Endothelial cell of umbilical vein (primary cell): ENCODE data around the gene IL3. TPM values are rescaled to one million over a fixed set of nuclear protein-coding genes. Genes with fewer than 3 reads are reported as not detected.

Experiments used
- BruUV-seq: library from RNA; stranded (reverse); fragments of 400-500 nt; replicated peaks from 2 replicates; lab custom pipeline; 2021; lab: Mats Ljungman, UMichigan
- CTCF ChIA-PET: fragments of 300-600, 350-600 bp; sonication (Branson Sonifier 250); formaldehyde crosslinking; loops from one replicate; lab custom pipeline; 2021; ENCODE audit warnings: antibody characterized with exemption, inconsistent platforms; lab: Charles Lee
- POLR2A ChIA-PET: fragments of 300-600, 350-600 bp; sonication (Branson Sonifier 250); formaldehyde crosslinking; loops from one replicate; lab custom pipeline; 2021; ENCODE audit warnings: antibody characterized with exemption, inconsistent platforms; lab: Charles Lee
- DNase-seq: peaks from one replicate; pipeline ENCODE4 v3.0.0-alpha.2; 2011; ENCODE audit warnings: low read depth, low spot score
- FAIRE-seq: peaks from 2 replicates; lab custom pipeline; 2011; peaks lifted over from hg19 to GRCh38; lab: Jason Lieb, UNC
- H2AFZ ChIP-seq: 2 replicates; pipeline ENCODE4 v1.6.0; 2012; ENCODE audit warnings: low read depth, low read length, control low read depth, inconsistent platforms
- H3K27ac ChIP-seq: 2 replicates; pipeline ENCODE4 v1.5.1; 2011; ENCODE audit warnings: low read depth, mild to moderate bottlenecking, control low read depth, low read length, moderate library complexity; ENCODE audit not compliant: insufficient read depth
- H3K27me3 ChIP-seq, 2 experiments: 2 replicates each; pipeline versions ENCODE4 v1.6.0 to v1.6.1; 2011; ENCODE audit warnings: low read length in 2 of 2, mixed read lengths in 1 of 2; ENCODE audit not compliant: control insufficient read depth in 2 of 2, insufficient read depth in 2 of 2
- H3K36me3 ChIP-seq, 2 experiments: 2 replicates in 1 of 2; 3 replicates in 1 of 2; pipeline ENCODE4 v1.5.1; 2011; ENCODE audit warnings: low read length in 2 of 2, mild to moderate bottlenecking in 1 of 2, moderate library complexity in 1 of 2; ENCODE audit not compliant: control insufficient read depth in 2 of 2, insufficient read depth in 2 of 2; ENCODE audit errors: extremely low read depth in 1 of 2
- H3K4me1 ChIP-seq: 3 replicates; pipeline ENCODE4 v1.5.1; 2011; ENCODE audit warnings: mild to moderate bottlenecking, low read length; ENCODE audit not compliant: control insufficient read depth, insufficient read depth; ENCODE audit errors: extremely low read depth
- H3K4me2 ChIP-seq: 2 replicates; pipeline ENCODE4 v1.6.1; 2011; ENCODE audit warnings: low read length, control low read depth, mixed read lengths; ENCODE audit not compliant: insufficient read depth
- H3K4me3 ChIP-seq, 3 experiments: fragments of 200-600 bp in 1 of 3; sonication (generic), shearing (Covaris generic) in 1 of 3; replicated peaks in 1 of 3; 2 replicates each; pipeline ENCODE4 v1.5.1; 2011 to 2016; ENCODE audit warnings: control low read depth in 3 of 3, low read length in 3 of 3, mild to moderate bottlenecking in 2 of 3, inconsistent platforms in 1 of 3, low read depth in 1 of 3, moderate library complexity in 1 of 3; ENCODE audit not compliant: insufficient read depth in 1 of 3
- H3K79me2 ChIP-seq: 2 replicates; pipeline ENCODE4 v1.6.0; 2012; ENCODE audit warnings: low read length, inconsistent platforms; ENCODE audit not compliant: control insufficient read depth, insufficient read depth
- H3K9ac ChIP-seq: replicated peaks from 2 replicates; pipeline ENCODE3; 2011; ENCODE audit warnings: low read length, control low read depth; ENCODE audit not compliant: insufficient read depth; ENCODE audit errors: extremely low read depth
- H3K9me1 ChIP-seq: replicated peaks from 3 replicates; pipeline ENCODE4 v1.6.0; 2011; ENCODE audit warnings: mild to moderate bottlenecking, low read length; ENCODE audit not compliant: control insufficient read depth, insufficient read depth; ENCODE audit errors: extremely low read depth
- H3K9me3 ChIP-seq: replicated peaks from 2 replicates; pipeline ENCODE4 v1.5.1; 2012; ENCODE audit warnings: low read length, inconsistent platforms; ENCODE audit not compliant: control insufficient read depth, insufficient read depth
- H4K20me1 ChIP-seq: replicated peaks from 2 replicates; pipeline ENCODE3; 2011; ENCODE audit warnings: mild to moderate bottlenecking, low read length; ENCODE audit not compliant: control insufficient read depth, insufficient read depth; ENCODE audit errors: extremely low read depth
- CTCF ChIP-seq, 2 donors: IDR thresholded peaks; 1 replicate in 1 of 2; 2 replicates in 1 of 2; pipeline ENCODE4 v1.5.1; 2011; ENCODE audit warnings: low read length in 2 of 2, mild to moderate bottlenecking in 2 of 2, moderate library complexity in 2 of 2, control low read depth in 1 of 2, inconsistent platforms in 1 of 2, low read depth in 1 of 2; ENCODE audit not compliant: insufficient read depth in 1 of 2; ENCODE audit errors: extremely low read depth in 1 of 2
- EZH2 ChIP-seq: IDR thresholded peaks from 2 replicates; pipeline ENCODE4 v1.6.1; 2012; ENCODE audit warnings: borderline replicate concordance, low read depth, mild to moderate bottlenecking, moderate library complexity, low read length, inconsistent platforms; ENCODE audit not compliant: severe bottlenecking
- FOS ChIP-seq: IDR thresholded peaks from 2 replicates; pipeline ENCODE4 v1.6.1; 2011; ENCODE audit warnings: mild to moderate bottlenecking, low read length, moderate library complexity, borderline replicate concordance; ENCODE audit not compliant: insufficient read depth
- GATA2 ChIP-seq: IDR thresholded peaks from 2 replicates; pipeline ENCODE4 v1.7.0; 2011; ENCODE audit warnings: low read depth, mild to moderate bottlenecking, moderate library complexity, mixed read lengths, low read length; ENCODE audit not compliant: insufficient read length, insufficient read depth
- JUN ChIP-seq: IDR thresholded peaks from 2 replicates; pipeline ENCODE4 v1.6.1; 2011; ENCODE audit warnings: borderline replicate concordance, low read depth; ENCODE audit not compliant: insufficient read length, insufficient read depth
- MAX ChIP-seq: IDR thresholded peaks from 2 replicates; pipeline ENCODE4 v1.6.1; 2011; ENCODE audit not compliant: insufficient read depth, insufficient read length
- MYC ChIP-seq: IDR thresholded peaks from one replicate; pipeline ENCODE4 v1.6.1; 2011; ENCODE audit warnings: mild to moderate bottlenecking, low read depth, low read length
- POLR2AphosphoS5 ChIP-seq: IDR thresholded peaks from 2 replicates; pipeline ENCODE4 v1.6.1; 2012; ENCODE audit warnings: low read depth, mild to moderate bottlenecking, control low read depth, low read length, moderate library complexity; ENCODE audit not compliant: insufficient read depth
- dilution Hi-C: fragments of 300-500 bp; cut with MboI; formaldehyde crosslinking; loops from one replicate; pipeline ENCODE4 v1.15.0; 2019; ENCODE audit warnings: low sequenced_read_pairs; ENCODE audit not compliant: extremely low pct_ligation_motif_present
- intact Hi-C: fragments of 100-400 bp; cut with micrococcal nuclease; formaldehyde crosslinking; loops from one replicate; pipeline ENCODE4 v1.10.0; 2022
- polyA plus RNA-seq, 4 experiments: library from polyadenylated mRNA; depleted of rRNA in 3 of 4; stranded (reverse) in 3 of 4; unstranded in 1 of 4; fragments of >200 nt; gene quantifications; 2 replicates each; pipeline versions ENCODE4 v1.2.1 to v1.2.3, GENCODE V29; 2011 to 2012; ENCODE audit warnings: missing spikeins in 1 of 4
- total RNA-seq: library from RNA; stranded (reverse); gene quantifications from 2 replicates; pipeline ENCODE4 v1.2.3, GENCODE V29; 2021

The IL3 gene
- total and polyA plus RNA-seq, 2 donors (not counting 3 experiments of a cell fraction or from before 2014, with no cell fraction given): not detected

DNA sequence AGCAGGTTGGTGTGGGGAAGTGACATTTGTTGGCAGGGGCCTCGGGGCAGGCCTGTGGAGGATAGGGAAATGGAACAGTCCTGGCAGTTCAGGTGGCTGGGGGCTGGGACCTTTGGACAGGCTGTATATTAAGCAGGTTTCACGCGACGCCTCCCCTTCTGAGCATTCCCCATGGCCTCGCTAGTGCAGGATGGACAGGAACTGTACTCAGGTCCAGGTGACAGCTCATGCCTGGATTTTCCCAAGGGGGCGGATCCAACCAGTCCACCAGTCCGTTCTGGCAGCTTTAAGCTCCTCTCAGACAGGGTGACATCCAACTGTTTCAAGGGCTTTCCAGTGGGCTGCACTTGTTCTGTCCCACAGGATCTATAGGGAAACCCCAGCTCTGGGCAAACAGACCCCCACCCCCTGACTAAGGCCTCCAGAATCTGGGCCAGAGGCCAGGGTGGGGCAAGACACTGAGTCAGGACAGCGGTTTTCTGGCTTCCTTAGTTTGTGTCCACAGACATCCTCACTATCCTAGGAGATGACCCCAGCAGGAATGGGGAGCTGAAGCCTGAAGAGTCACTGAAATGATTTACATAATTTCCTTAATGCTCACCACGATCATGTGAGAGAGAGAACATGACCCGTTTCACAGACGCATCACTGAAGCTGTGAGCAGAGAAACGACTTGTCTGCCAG is 34.1 kb downstream of the IL3 start:
- dilution Hi-C loops: no loop called here
- H3K9me3 ChIP-seq: no peaks in the 10 kb centered on the region
- H3K4me1 ChIP-seq: peaks cover 21% of the 10 kb centered on the region
- ChIA-PET CTCF (interaction anchor here (1.1 to 2.2 kb wide), 3 partner anchors 8 to 29 kb away, joined by 3 to 7 read pairs (median 6); no protein-coding TSS in a partner anchor), POLR2A (interaction anchor here (1.3 kb wide), 1 partner anchor 8 kb away, joined by 5 read pairs; no protein-coding TSS in a partner anchor)
- DNase-seq (peak; percentile 60), FAIRE-seq (peak; percentile 65)
- H3K9me1 ChIP-seq: no peaks in the 10 kb centered on the region
- no peaks in the 10 kb centered on the region for H3K36me3 ChIP-seq
- H3K9ac ChIP-seq: no peak overlapping the region
- no TSS peak for BruUV-seq
- no peak overlapping the region for H3K27ac ChIP-seq
- H2AFZ ChIP-seq: no peak overlapping the region
- H4K20me1 ChIP-seq: no peaks in the 10 kb centered on the region
- no peak overlapping the region for H3K4me2 ChIP-seq
- H3K4me3 ChIP-seq: no peak overlapping the region
- intact Hi-C loops: no loop called here
- peak; percentile 67 for TF ChIP-seq FOS
- no peak for TF ChIP-seq POLR2AphosphoS5
- H3K79me2 ChIP-seq: no peaks in the 10 kb centered on the region
- no peaks in the 10 kb centered on the region for H3K27me3 ChIP-seq

- Histone ChIP-seq H3K9me1 (no peaks in the 10 kb centered on the region), H3K27me3 (no peaks in the 10 kb centered on the region), H3K9me3 (no peaks in the 10 kb centered on the region), H3K4me3 (no peak overlapping the region), H3K27ac (no peak overlapping the region), H3K9ac (no peak overlapping the region), H3K4me1 (peaks cover 19% of the 10 kb centered on the region), H3K4me2 (no peak overlapping the region), H2AFZ (no peak overlapping the region), H4K20me1 (no peaks in the 10 kb centered on the region), H3K36me3 (no peaks in the 10 kb centered on the region), H3K79me2 (no peaks in the 10 kb centered on the region)
- TF ChIP-seq MYC (no peak), POLR2AphosphoS5 (no peak), MAX (no peak), FOS (no peak), EZH2 (no peak), JUN (no peak), GATA2 (no peak), CTCF (IDR thresholded peaks at IDR 0.05; ENCODE audit: extremely low read depth in 1 of 2, insufficient read depth in 1 of 2, low read depth in 1 of 2, low read length in 2 of 2) (no peak)
- POLR2A ChIA-PET: interaction anchor here (1.3 kb wide), 1 partner anchor 9 kb away, joined by 5 read pairs; no protein-coding TSS in a partner anchor
- no peak for DNase-seq
- dilution Hi-C loops (no loop called here), intact Hi-C loops (no loop called here)
- BruUV-seq: no TSS peak
- FAIRE-seq: peak; percentile 53
- CTCF ChIA-PET: interaction anchor here (0.9 to 2.2 kb wide), 3 partner anchors 8 to 32 kb away, joined by 3 to 7 read pairs (median 6); no protein-coding TSS in a partner anchor
Measured at GRCh38 chr5:132095077-132095410, 34.6 kb downstream of the IL3 start.
